CD14-positive monocyte (primary cell): Measurements from ENCODE around the gene CRY1. TPM values are rescaled to one million over a fixed set of nuclear protein-coding genes. Genes with fewer than 3 reads are reported as not detected.

ENCODE experiments used
- DNase-seq, 3 donors: peaks; one replicate each; pipeline ENCODE4 v3.0.0-alpha.2; 2011 to 2022
- H2AFZ ChIP-seq: 2 replicates; pipeline ENCODE4 v1.6.0; 2012; ENCODE audit warnings: mild to moderate bottlenecking, low read depth, low read length, inconsistent platforms; ENCODE audit not compliant: insufficient read depth, poor library complexity, severe bottlenecking
- H3K27ac ChIP-seq, 2 donors: 1 replicate in 1 of 2; 2 replicates in 1 of 2; pipeline ENCODE4 v1.5.1; 2012 to 2013; ENCODE audit warnings: low read length in 2 of 2, control low read depth in 1 of 2, inconsistent platforms in 1 of 2, low read depth in 1 of 2, mild to moderate bottlenecking in 1 of 2
- H3K27me3 ChIP-seq, 2 donors: one replicate each; pipeline versions ENCODE4 v1.6.0 to v1.6.1; 2011 to 2013; ENCODE audit warnings: low read length in 2 of 2; ENCODE audit not compliant: control insufficient read depth in 2 of 2, insufficient read depth in 2 of 2
- H3K36me3 ChIP-seq, 2 donors: replicated peaks in 1 of 2; 1 replicate in 1 of 2; 2 replicates in 1 of 2; pipeline versions ENCODE4 v1.5.1 to v1.6.1; 2012 to 2013; ENCODE audit warnings: low read length in 2 of 2, control low read depth in 1 of 2, inconsistent platforms in 1 of 2, mild to moderate bottlenecking in 1 of 2; ENCODE audit not compliant: insufficient read depth in 2 of 2, control insufficient read depth in 1 of 2
- H3K4me1 ChIP-seq, 2 donors: 1 replicate in 1 of 2; 2 replicates in 1 of 2; pipeline versions ENCODE4 v1.5.1 to v1.6.1; 2012 to 2013; ENCODE audit warnings: low read length in 2 of 2, control low read depth in 1 of 2, inconsistent platforms in 1 of 2, mild to moderate bottlenecking in 1 of 2, moderate library complexity in 1 of 2; ENCODE audit not compliant: insufficient read depth in 2 of 2, control insufficient read depth in 1 of 2
- H3K4me2 ChIP-seq: replicated peaks from 2 replicates; pipeline ENCODE3; 2012; ENCODE audit warnings: low read length, moderate library complexity, mild to moderate bottlenecking; ENCODE audit not compliant: poor library complexity, severe bottlenecking; ENCODE audit errors: extremely low read depth
- H3K4me3 ChIP-seq, 3 experiments: fragments of 200-600 bp in 1 of 3; sonication (generic) in 1 of 3; replicated peaks in 1 of 3; 1 replicate in 2 of 3; 2 replicates in 1 of 3; pipeline ENCODE4 v1.5.1; 2011 to 2013; ENCODE audit warnings: low read length in 3 of 3, mild to moderate bottlenecking in 3 of 3, control low read depth in 2 of 3, low read depth in 2 of 3, inconsistent platforms in 1 of 3, moderate library complexity in 1 of 3
- H3K79me2 ChIP-seq: 2 replicates; pipeline ENCODE4 v1.6.0; 2012; ENCODE audit warnings: mild to moderate bottlenecking, control low read depth, inconsistent platforms, low read length, moderate library complexity; ENCODE audit not compliant: insufficient read depth
- H3K9ac ChIP-seq: 2 replicates; pipeline ENCODE4 v1.6.0; 2017; ENCODE audit warnings: low read length, mild to moderate bottlenecking; ENCODE audit not compliant: insufficient read depth, poor library complexity, severe bottlenecking
- H3K9me3 ChIP-seq, 2 donors: replicated peaks in 1 of 2; 1 replicate in 1 of 2; 2 replicates in 1 of 2; pipeline versions ENCODE4 v1.5.1 to v1.6.1; 2012 to 2013; ENCODE audit warnings: low read length in 2 of 2, control low read depth in 1 of 2; ENCODE audit not compliant: control insufficient read depth in 1 of 2, insufficient read depth in 1 of 2
- H4K20me1 ChIP-seq: 2 replicates; pipeline ENCODE4 v1.6.0; 2012; ENCODE audit warnings: mild to moderate bottlenecking, low read length, control low read depth, moderate library complexity; ENCODE audit not compliant: insufficient read depth
- H3K27ac Mint-ChIP-seq, 7 donors: one replicate each; pipeline ENCODE4 v1.8.0; 2020; ENCODE audit warnings: mild to moderate bottlenecking in 7 of 7, mixed read lengths in 7 of 7, moderate library complexity in 6 of 7, inconsistent platforms in 2 of 7
- H3K27me3 Mint-ChIP-seq, 3 donors: one replicate each; pipeline ENCODE4 v1.8.0; 2021 to 2022; ENCODE audit warnings: low read depth in 3 of 3, mild to moderate bottlenecking in 3 of 3, mixed read lengths in 3 of 3, moderate library complexity in 3 of 3, inconsistent platforms in 1 of 3
- H3K36me3 Mint-ChIP-seq, 2 donors: one replicate each; pipeline ENCODE4 v1.8.0; 2020; ENCODE audit warnings: mixed read lengths in 2 of 2, inconsistent platforms in 1 of 2, mild to moderate bottlenecking in 1 of 2
- H3K4me1 Mint-ChIP-seq: one replicate; pipeline ENCODE4 v1.8.0; 2020; ENCODE audit warnings: mild to moderate bottlenecking, mixed read lengths
- H3K4me3 Mint-ChIP-seq, 2 donors: one replicate each; pipeline ENCODE4 v1.8.0; 2020; ENCODE audit warnings: mild to moderate bottlenecking in 2 of 2, mixed read lengths in 2 of 2, moderate library complexity in 1 of 2
- H3K9me3 Mint-ChIP-seq, 7 donors: one replicate each; pipeline ENCODE4 v1.8.0; 2020 to 2022; ENCODE audit warnings: mixed read lengths in 7 of 7, mild to moderate bottlenecking in 6 of 7, moderate library complexity in 6 of 7, inconsistent platforms in 2 of 7
- CTCF ChIP-seq: fragments of 200-600 bp; IDR thresholded peaks from one replicate; pipeline ENCODE4 v1.8.0; 2022; ENCODE audit warnings: antibody characterized with exemption, mild to moderate bottlenecking
- WGBS: methylation state at CpG from one replicate; pipeline ENCODE4 v1.1.5; 2013; ENCODE audit warnings: missing lambda C conversion rate; ENCODE audit not compliant: insufficient coverage; 5-methylcytosine and 5-hydroxymethylcytosine counted together
- intact Hi-C, 2 donors: fragments of 100-400 bp; cut with micrococcal nuclease; formaldehyde crosslinking; loops; one replicate each; pipeline versions ENCODE4 v1.15.0 to v1.15.1; 2023
- polyA plus RNA-seq, 3 donors: library from polyadenylated mRNA; depleted of rRNA in 1 of 3; unstranded in 2 of 3; stranded (reverse) in 1 of 3; fragments of 300-500 nt in 2 of 3; fragments of >200 nt in 1 of 3; fragmentation: Illumina TruSeq in 2 of 3; gene quantifications; 1 replicate in 2 of 3; 2 replicates in 1 of 3; pipeline ENCODE4 v1.2.3, GENCODE V29; 2012 to 2021

Gene CRY1
- polyA plus RNA-seq, 3 donors, result 3.8 to 7.7 (median 5.8) TPM

GRCh38 chr12:107025671-107026070 is 67.7 kb downstream of the CRY1 start:
- intact Hi-C loops, result no loop called here
- Histone ChIP-seq H3K36me3 (no peaks in the 10 kb centered on the region), H3K9ac (no peak overlapping the region), H3K9me3 (peaks cover 5 to 6% of the 10 kb centered on the region in 2 donors), H3K4me3 (no peak overlapping the region), H3K79me2 (no peaks in the 10 kb centered on the region), H4K20me1 (no peaks in the 10 kb centered on the region), H3K4me1 (no peaks in the 10 kb centered on the region), H3K27me3 (no peaks in the 10 kb centered on the region), H3K27ac (no peak overlapping the region), H3K4me2 (no peak overlapping the region), H2AFZ (no peak overlapping the region)
- no peak overlapping the region for H3K4me3 Mint-ChIP-seq
- peaks cover 1 to 6% (median 4%) of the 10 kb centered on the region in 7 donors for H3K9me3 Mint-ChIP-seq
- H3K27ac Mint-ChIP-seq, result no peak overlapping the region
- peaks cover 4 to 5% of the 10 kb centered on the region in 2 donors for H3K36me3 Mint-ChIP-seq
- no peak for TF ChIP-seq CTCF
- no peak for DNase-seq
- no peaks in the 10 kb centered on the region for H3K4me1 Mint-ChIP-seq
- no peaks in the 10 kb centered on the region for H3K27me3 Mint-ChIP-seq
- 94% methylated on average over 1 of the region's 1 CpG for WGBS

DNA sequence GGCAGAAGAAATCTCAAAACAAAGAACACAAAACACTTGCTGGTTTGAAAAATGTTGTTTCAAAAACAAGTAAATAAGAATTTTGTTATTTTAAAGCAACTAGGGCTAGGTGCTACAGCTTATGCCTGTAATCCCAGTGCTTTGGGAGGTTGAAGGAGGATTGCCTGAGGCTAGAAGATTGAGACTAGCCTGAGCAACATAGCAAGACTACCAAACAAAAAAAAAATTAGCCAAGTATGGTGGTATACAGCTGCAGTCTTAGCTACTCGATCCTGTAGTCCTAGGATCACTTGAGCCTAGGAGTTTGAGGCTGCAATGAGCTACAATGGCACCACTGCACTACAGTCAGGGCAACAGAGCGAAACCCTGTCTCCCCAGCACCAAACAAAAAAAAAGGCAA is 73.8 kb downstream of the CRY1 start:
- H3K27ac ChIP-seq, result no peak overlapping the region
- H3K4me1 Mint-ChIP-seq, result peaks cover 4% of the 10 kb centered on the region
- DNase-seq, result no peak
- H3K4me2 ChIP-seq, result no peak overlapping the region
- no peaks in the 10 kb centered on the region for H3K79me2 ChIP-seq
- peaks cover 11 to 14% of the 10 kb centered on the region in 2 donors for H3K36me3 Mint-ChIP-seq
- H3K9ac ChIP-seq, result no peak overlapping the region
- no peak overlapping the region for H3K4me3 ChIP-seq
- no peaks in the 10 kb centered on the region for H4K20me1 ChIP-seq
- no peaks in the 10 kb centered on the region for H3K27me3 Mint-ChIP-seq
- no peak overlapping the region for H2AFZ ChIP-seq
- H3K9me3 Mint-ChIP-seq, result peaks cover 5 to 19% (median 10%) of the 10 kb centered on the region in 7 donors
- no peaks in the 10 kb centered on the region for H3K36me3 ChIP-seq
- peaks cover 6 to 9% of the 10 kb centered on the region in 2 donors for H3K9me3 ChIP-seq
- no peaks in the 10 kb centered on the region for H3K4me1 ChIP-seq
- TF ChIP-seq CTCF, result no peak
- H3K4me3 Mint-ChIP-seq, result no peak overlapping the region
- WGBS, result no CpG with 5 or more reads among the region's 2 CpGs
- H3K27me3 ChIP-seq, result no peaks in the 10 kb centered on the region
- H3K27ac Mint-ChIP-seq, result no peak overlapping the region
- intact Hi-C loops, result no loop called here
